ENCODE measurements around the gene CLDN19. TPM values are rescaled to one million over a fixed set of nuclear protein-coding genes. Genes with fewer than 3 reads are reported as not detected.

Gene CLDN19
- total RNA-seq, 1 experiment from 2014 or later, result 12.5 TPM

DNA sequence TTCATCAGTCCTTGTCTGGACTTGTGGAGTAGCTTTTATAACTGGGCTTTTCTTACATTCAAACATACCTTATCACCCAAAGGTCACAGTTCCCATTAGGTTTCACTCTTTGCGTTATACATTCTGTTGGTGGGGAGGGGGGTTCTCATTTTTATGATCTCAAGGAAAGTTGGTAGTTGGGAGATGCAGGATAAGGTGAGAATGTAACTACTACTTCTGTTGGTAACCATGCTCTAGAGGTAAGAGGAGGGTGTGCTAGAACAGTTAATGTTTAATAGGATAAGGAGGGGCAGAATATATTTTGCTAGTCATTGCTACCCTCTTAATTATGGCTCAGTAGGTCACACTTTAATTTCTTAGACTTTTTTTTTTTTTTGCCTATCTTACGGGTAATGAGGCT is 47.1 kb downstream of the CLDN19 start:
- Histone ChIP-seq H3K14ac (ENCODE audit: insufficient read depth, low read length) (no peak overlapping the region), H3K4me1 (ENCODE audit: insufficient read depth, low read length) (no peaks in the 10 kb centered on the region), H2BK20ac (ENCODE audit: low read depth, low read length, poor library complexity, severe bottlenecking) (no peak overlapping the region), H2BK12ac (ENCODE audit: insufficient read length, low read depth, low read length) (no peak overlapping the region), H2BK120ac (ENCODE audit: low read depth, low read length, poor library complexity, severe bottlenecking) (no peak overlapping the region), H3T11ph (ENCODE audit: low read length) (no peak overlapping the region), H3K9ac (ENCODE audit: extremely low read depth, insufficient read length, low read length) (no peak overlapping the region), H3K4ac (ENCODE audit: low read depth, low read length) (no peak overlapping the region), H3K79me2 (ENCODE audit: insufficient read depth, low read length) (peaks cover 58% of the 10 kb centered on the region), H3K27ac (ENCODE audit: insufficient read length, low read depth, low read length) (no peak overlapping the region), H4K20me1 (ENCODE audit: control insufficient read depth, insufficient read depth, insufficient read length) (no peaks in the 10 kb centered on the region), H2AK5ac (ENCODE audit: insufficient read length, low read length) (no peak overlapping the region), H3K9me3 (ENCODE audit: control insufficient read depth, low read depth, low read length) (no peaks in the 10 kb centered on the region), H3K56ac (ENCODE audit: insufficient read length, low read depth, low read length) (no peak overlapping the region), H4K8ac (replicated peaks; ENCODE audit: insufficient read length, low read depth, low read length) (no peak overlapping the region), H3K23me2 (ENCODE audit: insufficient read length, low read depth, low read length, poor library complexity, severe bottlenecking) (no peaks in the 10 kb centered on the region), H3K18ac (ENCODE audit: insufficient read length, low read depth, low read length) (no peak overlapping the region), H2AFZ (ENCODE audit: low read length) (no peak overlapping the region), H2BK5ac (ENCODE audit: insufficient read length, low read length) (no peak overlapping the region), H3K4me2 (ENCODE audit: insufficient read depth, insufficient read length, low read length) (no peak overlapping the region), H3K23ac (ENCODE audit: insufficient read length, low read depth, low read length) (no peak overlapping the region), H3K27me3 (ENCODE audit: insufficient read depth, low read length) (no peaks in the 10 kb centered on the region), H4K5ac (ENCODE audit: insufficient read length, low read depth, low read length) (no peak overlapping the region), H3K79me1 (ENCODE audit: insufficient read depth, low read depth, low read length, poor library complexity, severe bottlenecking) (peaks cover 6% of the 10 kb centered on the region), H4K91ac (ENCODE audit: insufficient read length, low read depth, low read length) (no peak overlapping the region), H2BK15ac (ENCODE audit: low read depth, low read length) (no peak overlapping the region)
- Mint-ChIP-seq H3K27me3 (ENCODE audit: low read depth) (no peaks in the 10 kb centered on the region; the same call in 1 of the 2 replicates), H3K9me3 (no peaks in the 10 kb centered on the region), H3K36me3 (ENCODE audit: insufficient read depth in 1 of 3, low read depth in 3 of 3) (peaks cover 31 to 63% (median 54%) of the 10 kb centered on the region in 3 experiments), H3K27ac (peak overlapping the region; percentile 2 to 81 (median 63); a peak in 5 of 7 replicates), H3K4me1 (peaks cover 36 to 42% of the 10 kb centered on the region in 2 experiments), H3K4me3 (no peak overlapping the region)
- WGBS (ENCODE audit: extremely low coverage, insufficient read length, low lambda C conversion rate), result no CpG with 5 or more reads among the region's 2 CpGs
- TF ChIP-seq, protein P1, sequence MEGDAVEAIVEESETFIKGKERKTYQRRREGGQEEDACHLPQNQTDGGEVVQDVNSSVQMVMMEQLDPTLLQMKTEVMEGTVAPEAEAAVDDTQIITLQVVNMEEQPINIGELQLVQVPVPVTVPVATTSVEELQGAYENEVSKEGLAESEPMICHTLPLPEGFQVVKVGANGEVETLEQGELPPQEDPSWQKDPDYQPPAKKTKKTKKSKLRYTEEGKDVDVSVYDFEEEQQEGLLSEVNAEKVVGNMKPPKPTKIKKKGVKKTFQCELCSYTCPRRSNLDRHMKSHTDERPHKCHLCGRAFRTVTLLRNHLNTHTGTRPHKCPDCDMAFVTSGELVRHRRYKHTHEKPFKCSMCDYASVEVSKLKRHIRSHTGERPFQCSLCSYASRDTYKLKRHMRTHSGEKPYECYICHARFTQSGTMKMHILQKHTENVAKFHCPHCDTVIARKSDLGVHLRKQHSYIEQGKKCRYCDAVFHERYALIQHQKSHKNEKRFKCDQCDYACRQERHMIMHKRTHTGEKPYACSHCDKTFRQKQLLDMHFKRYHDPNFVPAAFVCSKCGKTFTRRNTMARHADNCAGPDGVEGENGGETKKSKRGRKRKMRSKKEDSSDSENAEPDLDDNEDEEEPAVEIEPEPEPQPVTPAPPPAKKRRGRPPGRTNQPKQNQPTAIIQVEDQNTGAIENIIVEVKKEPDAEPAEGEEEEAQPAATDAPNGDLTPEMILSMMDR (conservative IDR thresholded peaks at IDR 0.05), result no peak
- no peak for DNase-seq

Measured in H9 (cell line).